IPS-NIHi11 (cell line): Measurements from ENCODE around the gene ENTPD7.
A peak's percentile ranks its signal among the peaks of the same experiment; 100 is the strongest.

Source experiments
- DNase-seq: peaks from one replicate; pipeline ENCODE4 v3.0.0; 2012; ENCODE audit warnings: mixed read lengths, low spot score

Gene ENTPD7

DNA sequence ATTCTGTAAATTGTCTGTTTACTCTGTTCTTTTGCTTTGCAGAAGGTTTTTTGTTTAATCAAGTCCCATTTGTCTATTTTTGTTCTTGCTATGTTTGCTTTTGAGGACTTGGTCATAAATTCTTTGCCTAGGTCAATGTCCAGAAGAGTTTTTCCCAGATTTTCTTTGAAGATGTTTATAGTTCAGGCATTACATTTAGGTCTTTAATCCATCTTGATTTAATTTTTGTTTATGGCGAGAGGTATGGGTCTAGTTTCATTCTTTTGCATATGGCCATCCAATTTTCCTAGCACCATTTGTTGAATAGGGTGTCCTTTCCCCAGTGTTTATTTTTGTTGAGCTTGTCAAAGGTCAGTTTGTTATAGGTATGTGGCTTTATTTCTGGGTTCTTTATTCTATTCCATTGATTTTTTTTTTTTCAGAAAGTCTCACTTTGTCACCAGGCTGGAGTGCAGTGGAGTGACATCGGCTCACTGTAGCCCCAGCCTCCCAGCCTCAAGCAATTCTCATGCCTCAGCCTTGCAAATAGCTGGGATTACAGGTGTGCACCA is 11.6 kb upstream of the ENTPD7 start:
- no peak for DNase-seq

DNA sequence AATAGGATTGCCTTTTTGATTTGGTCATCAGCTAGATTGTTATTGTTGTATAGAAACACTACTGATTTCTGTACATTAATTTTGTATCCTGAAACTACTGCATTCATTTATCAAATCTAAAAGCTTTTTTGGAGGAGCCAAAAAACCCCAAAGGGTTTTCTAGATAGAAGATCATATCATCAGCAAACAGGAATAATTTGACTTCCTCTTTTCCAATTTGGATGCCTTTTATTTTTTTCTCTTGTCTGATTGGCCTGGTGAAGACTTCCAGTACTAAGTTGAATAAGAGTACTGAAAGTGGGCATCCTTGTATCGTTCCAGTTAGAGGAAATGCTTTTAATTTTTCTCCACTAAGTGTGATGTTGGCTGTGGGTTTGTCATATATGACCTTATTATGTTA is 10.6 kb upstream of the ENTPD7 start:
- DNase-seq: no peak

- DNase-seq: no peak
Measured at GRCh38 chr10:99652800-99653390, 6.4 kb upstream of the ENTPD7 start.

- DNase-seq: no peak
Measured at GRCh38 chr10:99654390-99655175, 4.7 kb upstream of the ENTPD7 start.

DNA sequence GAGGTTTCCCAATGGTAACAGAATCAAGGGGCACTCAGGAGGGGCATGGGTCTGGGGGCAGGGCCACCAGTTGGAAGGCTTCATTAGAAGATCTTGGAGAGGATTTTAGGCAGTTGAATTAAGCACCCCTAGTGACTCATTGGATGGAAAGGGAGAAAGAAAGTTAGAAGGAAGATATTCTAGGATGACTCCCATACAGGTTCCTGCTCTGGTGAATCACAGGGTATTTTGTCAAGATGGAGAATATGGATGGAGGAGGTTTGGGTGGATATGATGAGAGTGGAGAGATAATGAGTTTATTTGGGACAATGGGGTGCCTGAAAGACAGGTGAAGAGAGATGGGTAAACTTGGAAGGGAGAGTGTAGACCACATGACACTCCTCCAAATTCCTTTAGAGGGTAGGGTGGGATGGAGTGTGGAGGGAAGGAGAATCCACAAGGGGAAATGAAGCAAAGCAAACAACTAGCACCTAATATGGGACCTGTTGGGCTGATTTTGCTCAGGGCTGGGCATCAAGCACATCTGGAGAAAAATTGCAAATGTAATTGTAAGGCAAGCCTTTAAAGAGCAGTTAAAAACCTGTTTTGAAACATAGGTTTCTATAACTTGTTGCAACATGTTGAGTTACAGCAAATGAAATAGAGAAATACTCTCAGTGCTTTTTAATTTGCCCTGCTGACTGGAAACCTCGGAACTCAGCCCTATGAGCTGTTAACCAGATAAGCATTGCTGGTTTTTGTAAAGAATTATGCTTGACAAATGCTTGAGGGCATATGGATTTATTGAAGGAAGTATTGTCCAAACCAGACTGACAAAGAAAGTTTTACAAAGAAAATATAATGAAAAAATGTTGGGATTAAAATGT is 2.9 kb upstream of the ENTPD7 start:
- DNase-seq: no peak

GRCh38 chr10:99658622-99659030 is 683 bp upstream of the ENTPD7 start:
- peak; percentile 26 for DNase-seq

- DNase-seq: peak; percentile 12
Measured at GRCh38 chr10:99659868-99660366, 608 bp downstream of the ENTPD7 start.

GRCh38 chr10:99660662-99661376 is 1.5 kb downstream of the ENTPD7 start:
- DNase-seq: no peak

DNA sequence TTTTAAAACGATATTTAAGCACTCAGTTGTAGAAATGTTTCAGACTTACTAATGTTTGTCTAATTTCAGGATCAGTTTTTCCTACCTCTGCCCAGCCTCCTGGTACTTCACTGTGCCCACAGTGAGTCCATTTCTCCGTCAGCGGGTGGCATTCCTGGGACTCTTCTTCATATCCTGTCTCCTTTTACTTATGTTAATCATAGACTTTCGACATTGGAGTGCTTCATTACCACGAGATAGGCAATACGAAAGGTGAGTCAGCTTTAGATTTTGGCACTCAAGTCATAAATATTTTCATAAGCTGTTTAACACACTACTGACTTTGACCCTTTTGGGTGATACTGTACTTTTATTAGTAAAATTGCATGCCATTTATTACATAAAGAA is 2.1 kb downstream of the ENTPD7 start:
- DNase-seq: no peak

GRCh38 chr10:99665304-99665703 is 6.0 kb downstream of the ENTPD7 start:
- no peak for DNase-seq

- no peak for DNase-seq
Measured at GRCh38 chr10:99667108-99667751, 7.9 kb downstream of the ENTPD7 start.

DNA sequence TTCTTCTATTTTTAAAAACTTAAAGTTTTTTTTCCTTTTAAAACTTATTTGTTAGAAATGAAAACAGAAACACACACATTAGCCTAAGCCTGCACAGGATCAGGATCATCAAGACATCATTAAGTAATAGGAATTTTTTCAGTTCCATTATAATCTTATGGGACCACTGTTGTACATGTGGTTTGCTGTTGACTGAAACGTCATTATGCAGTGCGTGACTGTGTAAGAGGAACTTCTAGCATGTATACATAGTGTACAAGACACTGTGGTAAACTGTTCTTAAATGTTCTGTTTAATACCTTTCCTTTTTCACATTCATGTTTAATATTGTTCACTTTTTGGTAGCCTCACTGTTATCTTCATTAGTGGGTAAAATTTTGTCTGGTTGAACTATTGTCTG is 12.1 kb downstream of the ENTPD7 start:
- no peak for DNase-seq

- no peak for DNase-seq
Measured at GRCh38 chr10:99672884-99673283, 13.6 kb downstream of the ENTPD7 start.

GRCh38 chr10:99673492-99673891 is 14.2 kb downstream of the ENTPD7 start:
- DNase-seq: no peak

- no peak for DNase-seq
Measured at GRCh38 chr10:99674762-99675161, 15.5 kb downstream of the ENTPD7 start.

- no peak for DNase-seq
Measured at GRCh38 chr10:99676426-99676825, 17.1 kb downstream of the ENTPD7 start.

- no peak for DNase-seq
Measured at GRCh38 chr10:99676895-99677294, 17.6 kb downstream of the ENTPD7 start.

GRCh38 chr10:99678921-99679320 is 19.6 kb downstream of the ENTPD7 start:
- DNase-seq: no peak

GRCh38 chr10:99681553-99681952 is 22.2 kb downstream of the ENTPD7 start:
- DNase-seq: no peak

GRCh38 chr10:99682032-99682431 is 22.7 kb downstream of the ENTPD7 start:
- DNase-seq: no peak

DNA sequence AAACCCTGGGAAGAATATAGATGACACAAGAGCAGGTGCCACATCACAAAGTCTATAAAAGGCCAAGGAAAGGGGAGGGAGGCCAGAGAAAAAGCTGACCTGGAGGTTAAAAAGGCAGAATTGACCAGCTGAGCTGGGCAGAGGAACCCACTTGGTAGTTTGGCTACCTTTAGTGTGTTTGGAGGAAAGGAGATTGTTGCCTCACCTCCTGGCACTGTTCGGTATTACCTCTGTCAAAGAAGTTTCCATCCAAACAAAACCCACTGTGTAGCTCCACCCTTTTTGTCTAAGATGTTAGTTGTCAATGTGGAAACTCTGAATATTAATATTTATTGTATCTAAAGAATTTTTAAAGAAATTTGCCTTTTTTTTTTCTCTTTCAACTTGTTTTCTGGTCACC is 23.4 kb downstream of the ENTPD7 start:
- DNase-seq: peak; percentile 29
